Skeletal muscle tissue (tissue), 4 donors: ENCODE data around the gene SKP1. TPM values are rescaled to one million over a fixed set of nuclear protein-coding genes. Genes with fewer than 3 reads are reported as not detected.
A peak's percentile ranks its signal among the peaks of the same experiment; 100 is the strongest.

Experiments
- H3K27ac ChIP-seq: one replicate; pipeline ENCODE4 v1.7.0; 2013; ENCODE audit warnings: mild to moderate bottlenecking, low read depth, low read length, inconsistent platforms
- H3K27me3 ChIP-seq, 3 donors: one replicate each; pipeline ENCODE4 v1.7.0; 2013; ENCODE audit warnings: low read length in 3 of 3; ENCODE audit not compliant: control insufficient read depth in 3 of 3, insufficient read depth in 3 of 3
- H3K36me3 ChIP-seq, 3 donors: one replicate each; pipeline ENCODE4 v1.7.0; 2013; ENCODE audit warnings: low read length in 3 of 3; ENCODE audit not compliant: control insufficient read depth in 3 of 3, insufficient read depth in 3 of 3
- H3K4me1 ChIP-seq, 3 donors: one replicate each; pipeline ENCODE4 v1.7.0; 2013; ENCODE audit warnings: low read length in 3 of 3, mild to moderate bottlenecking in 3 of 3; ENCODE audit not compliant: control insufficient read depth in 3 of 3, insufficient read depth in 3 of 3
- H3K4me3 ChIP-seq, 3 donors: one replicate each; pipeline ENCODE4 v1.7.0; 2013; ENCODE audit warnings: low read length in 3 of 3
- H3K9ac ChIP-seq, 3 donors: one replicate each; pipeline ENCODE4 v1.7.0; 2013; ENCODE audit warnings: low read length in 3 of 3, mild to moderate bottlenecking in 3 of 3, moderate library complexity in 2 of 3, low read depth in 1 of 3
- H3K9me3 ChIP-seq, 3 donors: one replicate each; pipeline ENCODE4 v1.7.0; 2013; ENCODE audit warnings: low read length in 3 of 3; ENCODE audit not compliant: control insufficient read depth in 3 of 3
- total RNA-seq: library from RNA; depleted of rRNA; stranded (reverse); fragments of >200 nt; gene quantifications from one replicate; pipeline ENCODE4 v1.2.3, GENCODE V29; 2014
- donor health status: Osteomylitis.

Gene SKP1
- total RNA-seq, 1 donor from 2014 or later: 63.7 TPM

DNA sequence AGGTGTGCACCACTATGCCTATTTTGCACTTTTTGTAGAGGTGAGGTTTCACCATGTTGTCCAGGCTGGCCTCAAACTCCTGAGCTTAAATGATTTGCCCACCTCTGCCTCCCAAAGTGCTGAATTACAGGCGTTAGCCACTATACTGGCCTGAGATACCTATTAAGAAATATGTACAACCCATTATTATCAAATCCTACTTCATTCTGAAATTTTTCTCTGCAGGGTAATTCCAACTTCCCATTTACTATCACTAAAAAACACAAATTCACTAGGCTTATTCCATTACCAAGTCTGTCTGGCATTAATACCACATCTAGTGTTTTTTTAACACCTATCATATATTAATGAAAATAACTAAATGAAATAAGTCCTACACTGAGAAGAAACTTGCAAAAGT, 30.9 kb upstream of the SKP1 start:
- Histone ChIP-seq H3K4me1 (peaks cover 19 to 28% (median 23%) of the 10 kb centered on the region in 3 donors), H3K9me3 (no peaks in the 10 kb centered on the region), H3K27me3 (no peaks in the 10 kb centered on the region), H3K9ac (no peak overlapping the region), H3K27ac (no peak overlapping the region), H3K4me3 (no peak overlapping the region), H3K36me3 (peaks cover 4 to 14% (median 11%) of the 10 kb centered on the region in 3 donors)

DNA sequence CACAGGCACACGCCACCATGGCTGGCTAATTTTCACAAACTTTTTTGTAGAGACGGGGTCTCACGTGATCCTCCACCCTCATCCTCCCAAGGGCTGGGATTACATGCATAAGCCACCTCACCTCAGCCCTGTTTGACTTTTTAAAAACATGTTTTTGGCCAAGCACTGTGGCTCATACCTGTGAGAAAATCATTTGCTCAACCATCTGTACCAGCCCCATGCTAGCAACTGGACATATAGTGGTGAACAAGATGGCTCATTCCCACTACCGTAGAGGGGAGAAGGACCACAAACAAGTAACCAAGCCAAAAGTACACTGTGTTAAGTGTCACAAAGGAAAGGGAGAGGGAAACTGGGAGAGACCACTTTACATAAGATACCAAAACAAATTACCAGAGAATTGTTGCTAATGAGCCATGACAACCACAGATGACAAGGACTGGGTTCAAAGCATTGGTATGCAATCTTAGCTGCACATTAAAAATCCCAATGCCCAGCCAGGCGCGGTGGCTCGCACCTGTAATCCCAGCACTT, 29.9 kb upstream of the SKP1 start:
- H3K27me3 ChIP-seq: no peaks in the 10 kb centered on the region
- H3K4me3 ChIP-seq: no peak overlapping the region
- H3K4me1 ChIP-seq: peaks cover 19 to 28% (median 23%) of the 10 kb centered on the region in 3 donors
- H3K27ac ChIP-seq: no peak overlapping the region
- H3K9me3 ChIP-seq: no peaks in the 10 kb centered on the region
- peaks cover 4 to 19% (median 16%) of the 10 kb centered on the region in 3 donors for H3K36me3 ChIP-seq
- no peak overlapping the region for H3K9ac ChIP-seq

DNA sequence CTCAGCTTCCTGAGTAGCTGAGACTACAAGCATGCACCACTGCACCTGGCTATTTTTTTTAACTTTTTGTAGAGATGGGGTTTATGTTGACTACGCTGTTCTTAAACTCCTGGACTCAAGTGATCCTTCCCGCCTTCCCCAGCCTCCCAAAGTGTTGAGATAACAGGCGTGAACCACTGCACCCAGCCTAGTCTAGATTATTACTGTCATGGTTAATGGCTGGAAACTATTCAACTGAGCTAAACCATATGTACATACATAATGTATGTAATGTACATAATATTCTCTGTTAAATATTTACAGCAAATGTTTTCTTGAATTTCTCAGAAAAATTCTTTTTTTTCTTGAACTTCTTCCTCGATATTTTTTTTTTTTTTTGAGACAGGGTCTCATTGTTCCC, 27.8 kb upstream of the SKP1 start:
- Histone ChIP-seq H3K4me1 (peaks cover 9 to 20% (median 11%) of the 10 kb centered on the region in 3 donors), H3K4me3 (no peak overlapping the region), H3K9me3 (no peaks in the 10 kb centered on the region), H3K36me3 (peaks cover 17 to 40% (median 38%) of the 10 kb centered on the region in 3 donors), H3K9ac (no peak overlapping the region), H3K27ac (no peak overlapping the region), H3K27me3 (no peaks in the 10 kb centered on the region)

DNA sequence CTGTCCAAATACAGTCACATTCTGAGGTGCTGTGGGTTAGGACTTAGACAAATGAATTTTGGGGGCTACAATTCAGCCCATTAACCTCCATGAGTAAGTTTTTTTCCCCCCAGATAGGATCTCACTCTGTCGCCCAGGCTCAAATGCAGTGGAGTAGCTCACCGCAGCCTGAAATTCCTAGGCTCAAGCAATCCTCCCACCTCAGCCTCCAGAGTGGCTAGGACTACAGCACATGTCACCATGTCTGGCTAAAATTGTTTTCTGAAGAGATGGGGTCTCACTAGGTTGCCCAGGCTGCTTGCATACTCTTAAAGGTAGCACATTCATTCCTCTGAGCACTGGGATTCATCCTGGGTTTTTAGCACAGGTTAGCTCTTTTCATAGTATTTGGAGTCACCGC, 26.9 kb upstream of the SKP1 start:
- Histone ChIP-seq H3K27ac (no peak overlapping the region), H3K27me3 (no peaks in the 10 kb centered on the region), H3K9ac (no peak overlapping the region), H3K9me3 (no peaks in the 10 kb centered on the region), H3K4me1 (peaks cover 3 to 14% (median 7%) of the 10 kb centered on the region in 3 donors), H3K36me3 (peaks cover 17 to 46% (median 45%) of the 10 kb centered on the region in 3 donors), H3K4me3 (no peak overlapping the region)

DNA sequence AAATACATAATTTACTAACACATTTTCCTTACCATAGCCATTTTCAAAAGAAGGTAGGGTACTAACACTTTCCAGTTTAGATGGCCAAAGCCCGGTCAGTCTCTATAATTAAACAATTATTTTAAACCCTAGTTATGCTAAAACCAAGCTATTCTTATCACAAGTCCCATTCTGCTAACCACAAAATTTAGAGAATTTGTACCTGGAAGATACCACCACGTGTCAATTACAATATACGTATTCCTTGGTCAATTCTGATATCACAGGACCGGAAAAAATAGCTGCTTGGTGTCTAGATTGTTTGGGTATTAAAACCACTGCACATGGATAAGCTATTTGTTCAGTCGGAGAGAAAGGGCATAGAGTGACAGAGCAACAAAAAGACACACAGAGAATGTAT, 18.9 kb upstream of the SKP1 start:
- peaks cover 16 to 30% (median 25%) of the 10 kb centered on the region in 3 donors for H3K36me3 ChIP-seq
- no peak overlapping the region for H3K4me3 ChIP-seq
- no peaks in the 10 kb centered on the region for H3K9me3 ChIP-seq
- H3K27ac ChIP-seq: peak overlapping the region; percentile 25
- H3K27me3 ChIP-seq: no peaks in the 10 kb centered on the region
- peaks cover 0 to 4% (median 0%) of the 10 kb centered on the region in 3 donors for H3K4me1 ChIP-seq
- H3K9ac ChIP-seq: no peak overlapping the region

DNA sequence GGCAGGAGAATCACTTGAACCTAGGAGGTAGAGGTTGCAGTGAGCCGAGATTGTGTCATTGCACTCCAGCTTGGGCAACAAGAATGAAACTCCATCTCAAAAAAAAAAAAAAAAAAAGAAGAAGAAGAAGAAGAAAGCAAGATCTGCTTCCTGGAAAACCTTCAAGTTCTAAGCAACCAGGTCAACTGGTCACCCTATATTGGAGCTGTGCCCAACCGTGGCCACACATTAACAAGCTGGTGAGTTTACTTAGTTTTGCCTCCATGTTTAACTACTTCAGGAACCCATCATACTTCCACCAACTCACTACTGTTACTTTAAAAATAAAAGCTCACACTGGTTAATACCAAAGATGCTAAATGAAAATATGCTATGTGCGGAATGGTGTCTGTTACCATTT, 12.3 kb upstream of the SKP1 start:
- Histone ChIP-seq H3K27ac (no peak overlapping the region), H3K36me3 (no peaks in the 10 kb centered on the region), H3K9me3 (no peaks in the 10 kb centered on the region), H3K9ac (no peak overlapping the region), H3K4me1 (peaks cover 0 to 7% (median 5%) of the 10 kb centered on the region in 3 donors), H3K27me3 (no peaks in the 10 kb centered on the region), H3K4me3 (no peak overlapping the region)

DNA sequence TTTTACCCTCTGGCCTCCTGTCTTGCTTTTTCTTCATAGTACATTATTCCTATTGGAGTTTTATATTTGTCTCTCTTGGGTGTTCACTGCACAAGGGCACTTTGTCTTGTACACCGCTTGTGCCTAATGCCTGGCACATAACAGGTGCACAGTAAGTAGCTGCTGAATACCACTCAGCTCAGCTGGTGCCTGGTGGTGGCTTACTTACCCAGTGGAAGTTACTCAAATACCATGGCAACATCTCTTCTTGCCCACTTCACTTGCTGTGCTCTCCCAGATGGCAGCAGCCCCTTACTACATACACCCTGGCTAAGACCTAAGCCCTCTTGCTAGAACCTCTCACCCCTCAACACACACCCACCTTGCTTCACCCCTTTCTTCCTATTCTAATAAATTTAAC, 11.3 kb upstream of the SKP1 start:
- H3K27me3 ChIP-seq: no peaks in the 10 kb centered on the region
- peaks cover 0 to 8% (median 7%) of the 10 kb centered on the region in 3 donors for H3K4me1 ChIP-seq
- H3K9ac ChIP-seq: no peak overlapping the region
- H3K36me3 ChIP-seq: no peaks in the 10 kb centered on the region
- no peak overlapping the region for H3K4me3 ChIP-seq
- no peaks in the 10 kb centered on the region for H3K9me3 ChIP-seq
- H3K27ac ChIP-seq: no peak overlapping the region

DNA sequence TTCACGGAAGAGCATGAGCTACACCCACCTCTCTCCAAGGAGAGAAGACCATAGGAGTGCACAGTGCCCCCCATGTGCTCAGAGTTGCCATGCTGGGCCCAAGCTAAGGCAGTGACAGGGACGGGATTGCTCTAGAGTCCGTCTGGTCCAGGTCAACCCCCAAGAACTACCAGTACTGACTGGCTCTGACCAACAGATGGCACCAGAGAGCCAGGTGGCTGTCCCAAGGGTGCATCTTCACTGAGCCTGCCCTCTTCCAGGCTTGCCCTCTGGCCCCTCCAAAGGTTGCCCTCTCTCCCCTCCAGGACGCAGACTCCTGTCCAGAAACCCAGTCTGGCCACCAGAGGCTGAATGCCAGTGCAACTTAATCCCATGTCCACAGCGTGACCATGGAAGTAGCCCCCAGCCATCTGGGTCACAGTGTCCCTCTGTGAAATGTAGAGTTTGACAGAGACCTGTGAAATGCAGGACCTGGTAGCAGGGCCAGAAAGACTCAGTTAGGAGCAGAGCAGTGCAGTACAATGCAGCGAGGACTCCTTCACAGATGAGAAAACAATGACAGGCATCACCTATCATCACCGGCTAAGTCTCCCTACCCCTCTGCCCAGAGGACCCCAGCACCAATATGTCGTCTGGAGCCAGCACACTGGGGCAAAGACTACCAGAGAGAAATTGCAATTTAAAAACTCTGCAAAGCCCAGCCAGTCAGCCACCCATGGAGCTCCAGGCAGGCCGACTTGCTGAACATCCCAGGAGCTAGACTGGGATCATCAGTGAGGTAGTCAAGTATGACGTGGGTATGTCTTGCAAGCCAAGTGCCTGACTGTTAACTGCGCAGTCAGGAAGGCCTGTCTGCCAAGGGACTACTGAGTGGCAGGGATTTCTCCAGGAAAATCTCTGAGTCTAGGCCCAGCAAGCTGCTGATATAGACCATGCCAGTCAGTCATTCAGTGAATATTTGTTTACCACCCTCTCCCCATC, 7.7 kb upstream of the SKP1 start:
- H3K36me3 ChIP-seq: no peaks in the 10 kb centered on the region
- H3K9me3 ChIP-seq: no peaks in the 10 kb centered on the region
- H3K9ac ChIP-seq: peak overlapping the region in 2 of 3 donors; percentile 4 to 5
- no peak overlapping the region for H3K4me3 ChIP-seq
- peaks cover 0 to 8% (median 3%) of the 10 kb centered on the region in 3 donors for H3K4me1 ChIP-seq
- no peak overlapping the region for H3K27ac ChIP-seq
- H3K27me3 ChIP-seq: no peaks in the 10 kb centered on the region

DNA sequence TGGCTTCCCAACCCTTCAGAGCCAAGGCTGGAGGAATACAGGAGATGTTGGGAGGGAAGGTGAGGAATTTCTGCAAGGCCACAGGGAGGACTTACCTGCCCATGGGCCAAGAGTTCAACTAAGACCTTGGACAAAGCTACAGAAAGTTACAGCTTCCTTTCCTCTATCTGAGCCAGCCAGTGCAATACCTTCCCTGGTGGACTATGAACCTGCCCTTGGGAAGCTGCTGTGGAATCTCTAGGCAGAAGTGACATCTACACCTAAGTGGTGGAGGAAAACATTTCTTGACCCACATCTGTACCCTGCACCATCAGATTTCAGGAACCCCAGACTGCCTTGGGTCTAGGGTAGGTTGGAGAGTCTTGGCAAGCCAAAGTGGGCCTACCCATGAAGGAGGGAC, 6.7 kb upstream of the SKP1 start:
- H3K27me3 ChIP-seq: no peaks in the 10 kb centered on the region
- no peak overlapping the region for H3K4me3 ChIP-seq

DNA sequence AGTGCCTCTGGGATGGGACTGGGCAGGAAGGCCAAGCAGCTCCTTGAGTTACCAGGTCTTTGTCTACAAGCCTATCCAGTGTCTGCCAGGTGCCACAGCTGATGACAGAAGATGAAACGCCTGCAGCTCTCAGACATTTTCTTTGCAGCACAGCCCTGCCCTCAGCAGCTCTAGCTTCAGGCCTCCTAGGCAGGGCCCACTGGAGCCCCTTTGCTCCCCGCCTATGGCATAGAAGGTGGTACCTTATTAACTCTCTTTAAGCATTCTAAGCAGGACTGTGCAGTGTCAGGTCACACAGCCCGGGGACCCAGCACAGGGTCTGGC, 1.3 kb upstream of the SKP1 start:
- Histone ChIP-seq H3K27me3 (no peaks in the 10 kb centered on the region), H3K9me3 (no peaks in the 10 kb centered on the region), H3K36me3 (peaks cover 0 to 1% (median 0%) of the 10 kb centered on the region in 3 donors), H3K4me3 (peak overlapping the region; percentile 72 to 98 (median 83)), H3K9ac (peak overlapping the region; percentile 95 to 100 (median 97)), H3K4me1 (peaks cover 25 to 28% (median 28%) of the 10 kb centered on the region in 3 donors), H3K27ac (peak overlapping the region; percentile 100)

More for the DNA sequence above, 6.7 kb upstream of the SKP1 start:
- H3K9ac ChIP-seq: no peak overlapping the region
- no peaks in the 10 kb centered on the region for H3K9me3 ChIP-seq
- no peak overlapping the region for H3K27ac ChIP-seq
- peaks cover 0 to 8% (median 3%) of the 10 kb centered on the region in 3 donors for H3K4me1 ChIP-seq
- H3K36me3 ChIP-seq: no peaks in the 10 kb centered on the region
